Stimulated activated naive CD8-positive, alpha-beta T cell treated with anti-CD3 and anti-CD28 coated beads, Interleukin-15, Interleukin-2, amounts not matched to agents 100 U/mL and 50 U/mL, for 24 hours (primary cell): Measurements from ENCODE around the gene VIPR2.
"Not testable (repeated sequence)": the region's sequence is repeated elsewhere in the genome, so short reads cannot be mapped to it uniquely, and the experiment has no call there.

ENCODE experiments used
- ATAC-seq: fragments of 150-1000 bp; cut with Tn5 transposase; one replicate; pipeline ENCODE4 v1.10.0; 2021
- DNase-seq: peaks from one replicate; pipeline ENCODE4 v3.0.0; 2021

The VIPR2 gene

DNA sequence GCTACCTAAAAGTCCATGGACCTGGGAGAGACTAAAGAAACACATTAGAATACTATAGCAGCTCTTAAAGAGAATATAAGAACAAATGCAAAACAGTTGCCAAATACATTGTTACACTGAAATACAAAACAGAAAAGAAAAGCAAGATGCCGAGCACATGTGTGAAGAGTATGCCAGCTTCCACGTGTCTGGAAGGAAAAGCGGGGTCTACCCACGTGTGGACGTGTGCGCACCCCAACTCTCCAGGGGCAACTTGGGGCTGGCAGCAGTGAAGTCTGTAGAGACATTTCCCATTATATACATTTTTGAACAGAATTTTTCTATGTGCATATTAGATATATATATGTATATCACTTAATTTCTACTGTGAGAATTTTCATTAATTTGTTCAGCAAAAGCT, 6.2 kb downstream of the VIPR2 start:
- DNase-seq (no peak), ATAC-seq (no peak)

DNA sequence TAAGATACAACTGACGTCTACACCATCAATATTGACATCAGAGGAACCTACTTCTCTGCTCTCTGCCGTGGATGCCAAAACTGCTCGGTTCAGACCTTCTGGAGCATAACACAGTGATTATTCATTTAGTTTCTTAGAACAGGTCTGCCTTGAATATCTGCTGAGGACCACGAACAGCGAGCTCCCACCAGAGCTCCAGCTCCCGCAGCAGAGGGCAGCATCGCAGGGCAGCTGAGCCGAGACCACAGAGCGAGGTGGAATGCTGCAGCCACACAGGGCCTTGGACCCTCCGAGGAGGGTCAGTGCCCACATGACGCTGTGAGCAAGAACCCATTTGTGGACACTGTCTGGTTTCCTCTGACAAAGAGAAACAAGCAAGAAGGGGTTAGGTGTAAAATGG, 6.8 kb downstream of the VIPR2 start:
- ATAC-seq (no peak), DNase-seq (no peak)

DNA sequence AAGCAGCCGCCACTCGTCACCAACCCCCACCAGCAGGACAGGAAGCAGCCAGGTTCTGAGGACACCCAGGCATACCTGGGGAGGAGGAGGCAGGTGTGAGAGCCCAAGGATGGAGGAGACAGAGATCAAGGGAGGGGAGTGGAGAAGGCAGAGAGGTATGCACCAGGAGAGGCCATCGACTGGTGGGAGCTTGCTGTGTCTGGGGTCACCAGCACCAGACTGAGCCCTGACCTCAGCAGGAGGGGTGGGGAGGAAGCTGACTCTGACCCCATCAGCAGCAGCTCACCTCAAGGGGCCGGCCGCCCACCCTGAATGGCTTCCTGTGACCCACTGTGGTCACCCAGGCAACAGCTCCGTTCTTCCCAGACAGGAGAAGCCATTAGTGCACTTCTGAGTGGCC, 7.8 kb downstream of the VIPR2 start:
- DNase-seq = no peak
- no peak for ATAC-seq

DNA sequence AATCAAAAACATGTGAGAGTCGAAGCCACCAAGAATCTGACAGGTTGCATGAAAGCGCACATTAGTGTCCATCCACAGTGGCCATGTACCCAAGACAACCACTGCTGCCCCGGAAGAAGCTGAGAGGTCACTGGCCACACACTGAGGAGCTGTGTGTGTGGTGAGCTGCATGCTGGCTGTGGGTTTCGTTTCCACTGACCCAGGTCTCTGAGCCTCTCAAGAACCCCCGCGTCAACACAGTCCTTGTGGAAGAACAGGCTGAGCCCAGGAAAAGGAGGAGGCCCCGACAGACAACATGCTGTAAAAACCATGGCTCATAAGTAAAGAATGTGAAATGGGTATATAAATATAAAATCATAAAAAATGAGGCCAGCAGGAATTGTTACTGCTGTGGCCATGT, 8.2 kb downstream of the VIPR2 start:
- no peak for ATAC-seq
- no peak for DNase-seq

DNA sequence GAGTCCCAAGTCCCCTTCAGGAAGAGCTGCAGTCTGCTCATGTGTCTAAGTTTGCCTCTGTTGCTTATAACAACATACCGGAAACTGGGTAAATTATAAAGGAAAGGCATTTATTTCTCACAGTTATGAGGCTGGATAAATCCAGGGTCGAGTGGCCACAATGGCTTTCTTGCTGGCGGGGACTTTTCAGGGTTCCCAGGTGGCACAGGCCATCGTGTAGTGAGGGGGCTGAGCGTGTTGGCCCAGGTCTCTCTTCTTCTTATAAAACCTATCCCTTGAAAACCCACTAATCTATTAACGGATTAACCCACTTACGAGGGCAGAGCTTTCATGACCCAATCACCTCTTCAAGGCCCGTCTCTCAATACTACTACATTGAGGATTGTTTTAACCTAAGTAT, 8.7 kb downstream of the VIPR2 start:
- DNase-seq = no peak

DNA sequence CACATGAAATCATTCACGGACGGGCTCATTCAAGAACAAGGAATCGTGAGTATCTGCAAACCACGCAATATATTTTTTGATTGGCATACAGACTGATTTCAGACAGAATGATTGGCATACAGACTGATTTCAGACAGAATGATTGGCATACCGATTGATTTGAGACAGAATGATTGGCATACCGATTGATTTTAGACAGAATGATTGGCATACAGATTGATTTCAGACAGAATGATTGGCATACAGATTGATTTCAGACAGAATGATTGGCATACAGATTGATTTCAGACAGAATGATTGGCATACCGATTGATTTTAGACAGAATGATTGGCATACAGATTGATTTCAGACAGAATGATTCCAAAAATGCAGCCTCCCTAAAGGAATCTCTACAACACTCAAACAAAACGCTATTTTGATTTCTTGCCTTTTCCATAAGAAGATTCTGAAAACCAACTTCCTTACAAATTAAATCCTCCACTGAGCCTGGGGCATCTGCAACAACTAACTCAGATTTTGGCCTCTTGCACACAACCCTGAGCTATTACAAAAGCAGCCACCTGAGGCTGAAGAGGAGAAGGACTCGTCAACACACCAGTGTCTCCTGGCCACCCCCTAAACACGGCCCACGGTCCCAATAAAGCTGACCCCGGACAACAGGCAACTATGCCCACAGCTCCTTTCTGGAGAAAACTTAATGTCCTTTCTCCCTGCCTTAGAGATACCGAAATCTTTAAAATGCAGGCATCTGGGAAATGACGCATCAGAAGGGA, 11.8 kb downstream of the VIPR2 start:
- ATAC-seq, DNase-seq: not testable (repeated sequence)

More for the DNA sequence above, 8.7 kb downstream of the VIPR2 start:
- ATAC-seq = no peak

DNA sequence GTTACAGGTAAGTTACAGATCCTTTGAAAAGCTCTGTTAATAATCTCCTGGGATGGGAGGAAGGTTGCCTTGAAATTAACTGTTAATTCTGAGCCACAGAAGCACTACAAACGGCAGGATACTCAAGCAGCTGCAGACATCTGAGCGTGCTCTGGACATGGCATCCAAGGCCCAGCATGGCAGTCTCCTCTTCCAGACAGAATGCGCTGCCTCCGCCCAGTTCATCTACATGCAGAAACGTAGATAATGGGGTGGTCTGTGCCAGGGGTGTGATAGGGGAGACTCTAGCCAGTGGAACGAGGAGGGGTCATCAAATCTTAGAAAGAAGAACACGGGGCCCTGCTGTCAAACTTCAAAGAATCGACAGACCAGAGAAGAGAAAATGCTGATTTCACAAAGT, 13.8 kb downstream of the VIPR2 start:
- DNase-seq (no peak), ATAC-seq (no peak)

DNA sequence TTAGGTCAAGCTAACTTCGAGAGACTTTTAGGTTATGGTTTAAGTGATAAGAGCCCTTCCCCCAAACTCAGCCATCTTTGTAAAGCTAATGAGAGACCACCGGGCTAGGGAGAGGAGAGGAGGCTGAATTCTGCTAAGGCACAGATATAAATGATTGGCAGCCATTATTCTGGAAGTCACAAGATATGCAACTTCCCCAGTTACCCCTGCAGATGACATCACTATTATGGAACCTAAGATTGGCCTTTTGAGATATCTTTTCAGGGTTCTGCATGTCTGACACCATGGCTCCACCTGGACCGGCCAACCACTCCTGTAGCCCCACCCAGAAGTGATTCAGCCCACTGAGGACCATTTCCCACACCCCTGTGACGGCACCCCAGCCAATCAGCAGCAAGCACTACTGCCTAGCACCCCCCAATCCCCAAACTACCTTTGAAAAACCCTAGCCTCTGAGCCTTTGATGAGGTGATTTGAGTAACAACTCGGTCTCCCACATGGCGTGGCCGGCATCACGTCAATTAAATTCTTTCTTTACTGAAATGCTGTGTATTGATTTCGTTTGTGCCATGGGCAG, 14.4 kb downstream of the VIPR2 start:
- ATAC-seq = no peak
- DNase-seq = no peak

DNA sequence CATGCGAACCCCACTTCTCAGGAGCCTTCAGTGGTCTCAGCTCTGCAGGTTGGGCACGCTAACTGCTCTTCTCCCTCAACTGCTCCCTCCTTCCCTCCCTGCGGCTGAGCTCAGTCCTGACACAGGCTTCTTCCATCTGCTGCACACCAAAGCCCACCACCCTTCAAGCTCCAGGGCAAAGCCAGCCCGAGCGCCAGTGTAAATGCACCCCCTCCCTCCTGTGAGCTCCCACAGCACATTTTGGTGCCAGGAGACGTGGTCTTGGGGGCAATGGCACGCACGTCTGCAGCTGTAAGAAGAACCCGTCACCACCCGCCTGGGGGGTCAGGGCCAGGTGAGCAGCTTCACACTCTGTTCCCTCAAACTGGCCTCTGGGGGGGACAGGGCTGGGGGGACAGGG, 15.9 kb downstream of the VIPR2 start:
- DNase-seq (no peak), ATAC-seq (no peak)

DNA sequence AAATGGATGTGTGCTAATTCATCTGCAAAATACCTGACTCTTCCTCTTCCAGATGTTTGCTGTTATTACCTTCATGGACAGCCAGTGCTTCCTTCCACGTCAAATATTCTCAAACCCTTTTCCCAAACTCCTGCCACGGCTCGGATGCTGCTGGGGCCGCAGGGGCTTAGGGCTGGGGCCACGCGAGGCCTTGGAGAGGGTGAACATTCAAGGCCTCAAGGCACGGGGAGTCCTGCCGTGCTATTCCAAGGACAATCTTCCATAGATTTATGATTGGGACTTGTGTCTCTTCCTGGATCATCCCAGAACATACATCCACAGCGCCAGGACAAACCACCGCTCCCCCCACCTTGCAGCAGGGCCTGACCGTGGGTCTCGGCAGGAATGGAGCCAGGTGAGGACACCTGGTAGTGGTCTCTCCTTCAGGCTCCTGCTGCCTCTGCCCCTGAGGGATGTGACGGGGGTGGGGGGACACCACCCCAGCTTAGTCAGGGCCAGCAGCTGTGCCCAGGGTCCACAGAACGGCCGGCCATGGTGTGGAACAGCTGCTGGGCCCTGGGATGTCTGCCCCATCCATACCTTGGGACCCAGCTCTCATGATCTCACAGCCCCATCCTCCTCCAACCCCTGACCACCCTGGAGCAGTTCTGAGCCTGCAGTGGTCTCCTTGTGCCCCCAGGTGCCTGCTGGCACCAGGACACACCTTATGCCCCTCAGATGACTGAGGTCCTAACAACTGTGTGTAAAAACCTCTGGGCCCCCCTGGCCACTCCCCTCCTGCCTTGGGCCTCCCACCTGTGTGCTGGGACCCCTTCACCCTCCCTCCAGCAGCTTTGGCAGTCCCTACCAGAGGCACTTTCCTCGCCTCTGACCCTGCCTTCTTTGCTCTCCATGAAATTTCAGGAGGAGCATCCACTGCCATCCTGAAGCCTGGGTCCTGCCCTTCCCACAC, 16.7 kb downstream of the VIPR2 start:
- ATAC-seq = no peak

DNA sequence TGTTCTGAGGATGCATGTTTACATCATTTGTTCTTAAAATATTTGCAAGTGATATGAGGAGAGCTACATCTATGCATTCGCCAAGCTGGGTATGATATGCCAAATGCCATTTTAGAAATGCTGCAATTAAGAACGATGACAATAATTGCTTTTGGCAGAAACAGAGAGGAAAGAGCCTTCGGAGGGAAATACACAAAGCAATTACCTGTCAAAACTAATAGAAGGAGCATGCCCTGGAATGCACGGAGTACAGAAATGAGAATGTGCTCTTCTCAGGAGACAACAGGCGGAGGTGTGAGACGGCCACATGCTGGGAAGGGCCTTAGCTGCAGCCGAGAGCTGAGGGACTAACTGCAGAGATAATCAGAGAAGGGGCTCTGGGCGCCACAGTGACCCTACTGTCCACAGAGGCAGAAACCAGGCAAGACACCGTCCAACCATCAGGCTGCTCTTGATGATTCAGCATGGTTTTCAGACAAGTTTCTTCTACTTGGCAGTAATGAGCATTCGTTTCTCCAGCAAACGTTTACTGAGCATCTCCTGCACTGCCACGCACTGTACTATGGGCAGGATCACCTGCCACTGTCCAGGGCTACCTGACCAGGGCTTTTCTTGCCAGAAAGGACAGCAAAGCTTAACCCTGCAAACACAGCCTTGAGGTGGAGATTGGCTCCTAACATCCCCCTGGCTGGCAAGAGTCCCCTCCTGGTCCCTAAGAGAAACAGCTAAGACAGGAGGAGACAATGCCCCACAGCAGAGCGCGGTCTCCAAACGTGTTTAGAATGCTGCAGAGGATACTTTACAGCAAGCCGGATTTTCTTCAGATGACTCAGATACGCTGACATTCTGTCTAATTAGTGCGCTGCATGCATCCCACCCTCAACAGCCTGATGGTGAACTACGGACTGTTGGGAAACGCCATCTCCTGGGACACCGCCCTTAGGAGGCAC, 18.1 kb downstream of the VIPR2 start:
- ATAC-seq (no peak), DNase-seq (no peak)

More for the DNA sequence above, 16.7 kb downstream of the VIPR2 start:
- DNase-seq = no peak

DNA sequence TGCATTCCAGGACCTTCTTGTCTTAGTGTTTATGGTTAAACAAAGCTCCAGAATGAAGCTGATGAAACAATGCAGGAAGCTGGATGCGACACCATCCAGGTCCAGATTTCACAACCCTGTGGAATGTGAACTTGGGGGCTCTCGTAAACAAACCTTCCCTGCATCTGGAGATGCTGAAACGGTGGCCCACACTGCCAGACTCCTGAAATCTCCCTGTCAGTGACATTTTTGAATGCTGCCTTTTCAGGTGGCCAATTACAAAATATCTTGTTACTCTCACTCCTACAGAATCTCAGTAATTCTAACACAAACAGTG, 18.8 kb downstream of the VIPR2 start:
- DNase-seq = no peak
- no peak for ATAC-seq

DNA sequence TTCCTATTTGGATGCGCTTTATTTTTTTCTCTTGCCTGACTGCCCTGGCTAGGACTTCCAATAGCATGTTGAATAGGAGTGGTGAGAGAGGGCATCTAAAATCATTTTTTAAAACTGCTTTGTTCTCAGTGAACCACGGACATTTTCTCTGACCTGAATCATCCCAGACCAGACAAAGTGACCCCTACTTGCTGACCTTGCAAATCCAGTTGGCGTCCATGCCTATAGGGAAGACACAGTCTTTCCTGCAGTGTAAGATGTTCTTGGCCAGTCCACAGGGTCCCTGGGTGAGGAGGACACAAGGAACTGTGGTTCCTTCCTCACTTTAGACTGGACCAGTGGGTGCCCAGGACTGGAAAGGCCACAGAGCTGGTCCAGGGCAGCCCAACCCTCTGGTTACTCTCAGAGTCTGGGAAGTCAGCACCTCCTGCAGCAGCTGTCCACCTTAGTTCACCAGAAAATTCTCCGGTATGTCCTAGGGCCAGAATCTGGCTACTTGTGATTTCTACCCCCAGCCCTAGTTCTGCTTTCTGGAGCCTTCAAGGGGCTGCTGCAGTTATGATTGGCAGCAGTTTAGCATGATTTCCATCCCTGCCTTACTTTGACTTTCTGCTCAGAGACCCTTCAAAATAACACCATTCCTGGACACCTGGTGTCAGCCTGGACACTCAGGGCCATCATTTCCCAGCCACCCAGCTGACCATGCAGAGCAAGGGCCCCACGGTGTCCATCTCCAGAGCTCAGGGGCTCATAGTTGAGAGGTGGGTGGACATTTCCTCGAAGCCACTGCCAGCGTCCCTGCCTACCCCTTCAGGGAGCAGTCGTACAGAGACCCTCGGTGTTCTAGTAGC, 19.3 kb downstream of the VIPR2 start:
- DNase-seq = no peak
- ATAC-seq = no peak

DNA sequence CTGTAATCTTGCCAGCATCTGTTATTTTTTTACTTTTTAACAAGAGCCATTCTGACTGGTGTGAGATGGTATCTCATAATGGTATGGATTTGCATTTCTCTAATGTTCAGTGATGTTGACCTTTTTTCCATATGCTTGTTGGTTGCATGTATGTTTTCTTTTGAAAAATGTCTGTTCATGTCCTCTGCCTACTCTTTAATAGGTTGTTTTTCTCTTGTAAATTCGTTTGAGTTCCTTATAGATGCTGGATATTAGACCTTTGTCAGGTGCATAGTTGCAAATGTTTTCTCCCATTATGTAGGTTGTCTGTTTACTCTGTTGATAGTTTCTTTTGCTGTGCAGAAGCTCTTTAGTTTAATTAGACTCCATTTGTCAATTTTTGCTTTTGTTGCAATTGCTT, 20.9 kb downstream of the VIPR2 start:
- ATAC-seq, DNase-seq: not testable (repeated sequence)

DNA sequence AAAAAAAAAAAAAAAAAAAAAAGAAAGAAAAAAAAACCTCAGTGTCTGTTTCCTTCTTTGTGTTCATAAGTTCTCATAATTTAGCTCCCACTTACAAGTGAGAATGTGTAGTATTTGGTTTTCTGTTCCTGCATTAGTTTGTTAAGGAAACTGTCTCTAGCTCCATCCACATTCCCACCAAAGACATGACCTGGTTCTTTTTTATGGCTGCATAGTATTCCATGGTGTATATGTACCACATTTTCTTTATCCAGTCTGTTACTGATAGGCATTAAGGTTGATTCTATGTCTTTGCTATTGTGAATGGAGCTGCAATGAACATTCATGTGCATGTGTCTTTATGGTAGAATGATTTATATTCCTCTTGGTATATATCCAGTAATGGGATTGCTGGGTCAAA, 21.4 kb downstream of the VIPR2 start:
- not testable (repeated sequence) for DNase-seq, ATAC-seq

DNA sequence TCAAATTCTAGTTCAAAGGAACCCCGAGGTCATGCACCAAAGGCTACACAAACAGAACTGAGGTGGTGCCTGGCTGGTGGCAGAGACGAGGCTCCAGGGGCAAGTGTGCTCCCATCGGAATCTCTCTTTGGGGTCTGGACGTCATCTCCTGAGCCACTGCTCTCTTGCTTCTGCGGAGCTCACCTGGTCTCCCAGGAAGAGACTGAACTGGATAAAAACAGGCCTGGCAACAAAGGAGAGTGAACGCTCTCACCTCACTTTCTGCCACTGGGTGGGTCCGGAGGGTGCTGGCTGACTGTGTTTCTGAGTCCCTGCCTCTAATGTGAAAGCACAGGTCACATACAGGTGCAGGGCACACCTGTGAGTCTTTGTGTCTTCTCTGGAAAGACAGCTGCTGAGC, 22.4 kb downstream of the VIPR2 start:
- ATAC-seq (no peak), DNase-seq (no peak)

DNA sequence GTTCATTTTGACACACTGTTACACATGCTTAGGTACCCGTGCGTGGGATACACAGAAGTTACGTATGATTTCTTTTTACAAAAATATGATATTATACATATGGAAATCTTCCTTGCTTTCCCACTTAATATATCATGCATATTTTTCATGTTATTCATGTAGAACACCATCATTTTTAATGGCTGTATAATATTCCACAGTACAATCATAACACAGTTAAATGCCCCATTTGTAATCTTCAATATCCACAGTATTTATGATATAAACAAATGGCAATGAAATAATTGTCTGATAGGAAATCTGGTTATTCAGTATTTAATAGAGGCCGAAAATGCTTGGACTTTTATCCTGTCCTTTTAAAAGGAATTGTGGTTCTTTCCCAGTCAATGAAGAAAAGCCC, 23.2 kb downstream of the VIPR2 start:
- ATAC-seq (no peak), DNase-seq (no peak)

DNA sequence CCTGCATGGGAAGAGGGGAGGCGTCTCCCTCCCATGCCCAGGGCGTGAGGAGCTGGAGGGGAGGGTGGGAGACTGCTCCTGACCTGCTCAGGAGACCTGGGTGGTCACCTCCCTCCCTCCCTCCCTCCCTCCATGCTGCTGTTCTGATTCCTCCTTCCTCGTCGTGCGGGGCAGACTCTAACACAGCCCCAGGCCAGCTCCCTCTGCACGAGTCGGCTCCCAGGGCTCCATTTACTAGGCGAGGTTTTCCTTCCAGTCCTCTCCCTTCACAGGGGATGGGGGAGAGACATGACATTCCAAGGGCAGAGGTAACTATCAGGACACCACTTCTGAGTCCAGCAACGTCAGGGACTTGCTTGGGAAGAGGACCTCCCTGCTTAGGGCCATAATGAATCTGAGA, 23.6 kb downstream of the VIPR2 start:
- ATAC-seq (no peak), DNase-seq (no peak)

DNA sequence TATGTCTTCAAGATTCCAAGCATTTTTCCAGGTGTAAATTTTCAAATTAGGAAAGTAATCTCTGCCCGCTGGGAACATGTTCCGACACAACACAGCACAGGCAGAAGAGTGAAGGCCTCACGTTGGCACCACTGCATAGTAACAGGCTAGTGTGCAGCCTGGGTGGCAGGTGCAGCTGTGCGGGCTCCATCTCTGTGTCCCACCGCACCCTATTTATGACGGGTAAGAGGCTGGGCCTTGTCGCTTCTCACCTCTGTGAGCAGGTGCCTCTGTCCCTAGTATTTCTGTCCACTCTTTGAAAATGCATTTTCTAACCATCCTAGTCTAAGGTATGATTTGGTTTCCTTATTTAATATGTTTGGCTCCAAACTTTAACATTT, 24.1 kb downstream of the VIPR2 start:
- no peak for DNase-seq
- no peak for ATAC-seq

DNA sequence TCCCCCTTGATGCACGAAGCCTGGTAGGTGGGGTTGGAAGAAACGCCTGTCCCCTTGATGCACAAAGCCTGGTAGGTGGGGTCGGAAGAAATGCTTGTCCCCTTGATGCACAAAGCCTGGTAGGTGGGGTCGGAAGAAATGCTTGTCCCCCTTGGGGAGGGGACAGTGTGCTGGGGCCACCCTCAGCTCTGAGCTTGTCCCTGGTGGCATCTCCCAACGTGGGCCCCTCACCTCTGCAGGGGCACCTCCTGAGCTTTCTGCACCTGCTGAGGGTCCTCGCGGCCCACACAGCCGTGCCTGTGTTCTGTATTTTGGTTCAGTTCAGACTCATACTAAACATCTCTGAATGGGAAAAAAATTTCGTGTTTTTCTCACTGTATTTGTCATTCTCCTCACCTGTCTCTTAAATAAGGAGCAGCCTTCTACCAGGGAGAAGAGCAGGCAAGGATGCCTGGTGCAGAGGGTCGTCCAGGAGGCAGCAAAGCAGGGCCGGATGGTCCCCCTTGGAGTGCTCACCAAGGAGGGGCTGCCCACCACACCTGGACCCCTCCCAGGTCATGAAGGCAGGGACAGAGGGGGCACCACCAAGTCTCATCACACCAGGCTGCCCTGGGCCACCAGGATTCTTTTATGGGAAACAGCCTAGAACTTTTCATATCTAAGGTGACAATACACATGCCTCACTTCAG, 24.7 kb downstream of the VIPR2 start:
- DNase-seq = no peak
- no peak for ATAC-seq
